Measurements from ENCODE around the gene KMT5C. TPM values are rescaled to one million over a fixed set of nuclear protein-coding genes. Genes with fewer than 3 reads are reported as not detected.

Gene KMT5C
- total RNA-seq, 4 donors from 2014 or later = 27.8 to 80.8 (median 31.3) TPM

DNA sequence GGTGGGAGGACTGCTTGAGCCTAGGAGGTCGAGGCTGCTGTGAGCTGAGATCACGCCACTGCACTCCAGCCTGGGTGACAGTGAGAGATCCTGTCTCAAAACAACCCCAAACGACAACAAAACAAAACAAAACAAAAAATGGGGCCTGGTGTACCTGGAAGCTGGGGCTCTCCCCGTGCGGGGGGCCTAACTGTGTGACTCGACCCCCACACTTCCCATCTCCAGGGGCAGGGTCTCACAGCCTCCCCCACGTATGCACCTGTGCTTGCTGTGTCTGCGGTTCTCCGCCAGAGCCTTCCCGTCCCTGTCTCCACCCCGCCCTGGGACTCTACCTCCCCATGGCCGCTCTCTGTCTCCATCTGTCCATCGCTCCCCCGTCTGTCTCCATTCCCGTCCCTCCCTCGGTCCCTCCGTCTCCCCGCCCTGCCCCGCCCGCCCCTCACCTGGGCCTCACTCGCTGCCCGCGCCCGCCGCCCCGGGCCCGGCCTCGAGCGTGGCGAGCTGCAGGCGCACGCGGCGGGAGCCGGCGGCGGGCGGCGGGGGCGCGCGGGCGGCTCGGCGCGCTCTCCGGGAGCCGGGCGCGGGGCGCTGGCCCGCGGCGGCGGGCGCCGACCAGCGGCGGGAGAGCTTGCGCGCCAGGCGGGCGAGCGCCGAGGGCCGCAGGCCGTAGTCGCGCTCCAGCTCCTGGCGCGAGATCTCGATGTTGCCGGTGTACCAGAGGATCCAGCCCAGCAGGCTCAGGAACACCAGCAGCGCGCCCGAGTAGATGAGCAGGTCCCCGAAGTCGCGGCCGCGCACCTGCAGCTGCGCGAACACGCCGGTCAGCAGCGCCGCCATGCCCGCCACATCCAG lies 43.8 kb downstream of the KMT5C start:
- in situ Hi-C loops (cut with MboI; ENCODE audit: low pct_ligation_motif_present in 1 of 4, low pct_unique_long_range_greater_than_20kb in 1 of 4, low sequenced_read_pairs in 3 of 4) (loop anchor here in 1 of 4 donors (25.0 kb wide), 1 partner anchor 96 kb away; the partner anchor contains the start of genes BRSK1 and HSPBP1), intact Hi-C loops (cut with DNase I; ENCODE audit: low total_unique reads) (loop anchor here (5.0 to 10.0 kb wide), 2 partner anchors 81 to 271 kb away; partner anchors contain the start of gene U2AF2)
- Histone ChIP-seq H3K4me3 (peak overlapping the region; percentile 40 to 93 (median 78)), H3K4me1 (peaks cover 28 to 42% (median 40%) of the 10 kb centered on the region in 4 donors), H3K36me3 (peaks cover 0 to 4% (median 0%) of the 10 kb centered on the region in 4 donors), H3K27me3 (no peaks in the 10 kb centered on the region), H3K27ac (peak overlapping the region; percentile 94 to 99 (median 96)), H3K9me3 (no peaks in the 10 kb centered on the region)
- TF ChIP-seq EP300 (IDR thresholded peaks at IDR 0.05; ENCODE audit: low read depth) (no peak), POLR2AphosphoS5 (IDR thresholded peaks at IDR 0.05) (peak in 1 of 3 donors; percentile 5), CTCF (IDR thresholded peaks at IDR 0.05) (peak in 1 of 5 experiments; percentile 25), POLR2A (IDR thresholded peaks at IDR 0.05) (no peak)
- WGBS, 2 donors (ENCODE audit: low coverage in 1 of 2) = 4% methylated on average over 11 to 55 of the region's 88 CpGs
- DNase-seq = peak; percentile 61

DNA sequence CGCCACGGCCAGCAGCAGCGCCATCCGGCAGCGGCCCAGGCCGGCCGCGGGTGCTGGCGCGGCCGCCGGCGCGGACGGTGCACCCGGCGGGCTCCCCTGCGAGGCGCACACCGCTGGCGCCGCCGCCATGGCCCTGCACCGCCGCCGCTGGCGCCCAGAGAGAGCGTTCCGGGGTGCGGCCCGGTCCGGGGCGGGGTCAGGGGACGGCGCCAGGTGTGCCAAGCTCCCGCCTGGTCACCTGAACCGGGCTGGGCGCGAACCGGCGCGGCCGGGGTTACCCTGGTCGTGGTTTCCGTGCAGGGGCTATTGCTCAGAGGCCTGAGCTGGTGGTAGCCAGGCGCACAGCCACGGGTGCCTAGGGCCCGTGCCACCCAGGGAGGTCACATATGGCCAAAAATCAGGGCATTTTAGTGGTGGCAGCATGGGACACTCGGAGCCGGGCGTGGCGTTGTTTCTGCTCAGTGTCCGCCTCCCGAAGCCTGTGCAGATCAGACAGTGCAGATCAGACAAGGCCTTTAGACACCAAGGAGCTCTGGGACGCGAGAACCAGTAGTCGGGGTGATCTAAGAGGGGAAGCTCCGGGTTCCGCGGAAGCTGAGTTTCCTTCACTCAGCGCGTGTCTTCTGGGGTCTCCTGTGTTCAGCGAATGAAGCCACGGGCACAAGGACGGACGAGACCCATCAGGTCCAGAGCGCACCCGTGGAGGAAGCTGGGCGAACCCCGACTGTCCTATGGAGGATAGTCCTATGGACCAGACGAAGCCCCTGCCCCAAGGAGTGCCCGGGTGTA lies 44.6 kb downstream of the KMT5C start, which contains the start of gene TMEM238:
TMEM238 (minus strand) TSS at position 162 of the 789 bp plus-strand sequence; CDS start at position 129, 33 bp downstream.
- peak; percentile 25 to 66 (median 39) for TF ChIP-seq POLR2AphosphoS5 (IDR thresholded peaks at IDR 0.05)
- TF ChIP-seq POLR2A (IDR thresholded peaks at IDR 0.05) = peak; percentile 64
- no peak for TF ChIP-seq EP300 (IDR thresholded peaks at IDR 0.05; ENCODE audit: low read depth)
- no peak for TF ChIP-seq CTCF (IDR thresholded peaks at IDR 0.05)
- H3K4me3 ChIP-seq = peak within 1 kb of the TSS; percentile 40 to 93 (median 78)
- H3K36me3 ChIP-seq = peaks cover 0 to 6% (median 0%) of the 10 kb centered on the region in 4 donors
- in situ Hi-C loops (cut with MboI; ENCODE audit: low pct_ligation_motif_present in 1 of 4, low pct_unique_long_range_greater_than_20kb in 1 of 4, low sequenced_read_pairs in 3 of 4) (loop anchor here in 1 of 4 donors (25.0 kb wide), 1 partner anchor 97 kb away; the partner anchor contains the start of genes BRSK1 and HSPBP1), intact Hi-C loops (cut with DNase I; ENCODE audit: low total_unique reads) (loop anchor here (5.0 to 10.0 kb wide), 2 partner anchors 82 to 270 kb away; partner anchors contain the start of gene U2AF2)
- no peaks in the 10 kb centered on the region for H3K27me3 ChIP-seq
- peaks cover 33 to 50% (median 44%) of the 10 kb centered on the region in 4 donors for H3K4me1 ChIP-seq
- H3K9me3 ChIP-seq = no peaks in the 10 kb centered on the region
- H3K27ac ChIP-seq = peak within 1 kb of the TSS; percentile 94 to 99 (median 96)
- DNase-seq = peak; percentile 84
- WGBS, 2 donors (ENCODE audit: low coverage in 1 of 2) = 13% methylated on average over 32 of the region's 72 CpGs; no CpG with 5 or more reads in 1 of the 2 donors

DNA sequence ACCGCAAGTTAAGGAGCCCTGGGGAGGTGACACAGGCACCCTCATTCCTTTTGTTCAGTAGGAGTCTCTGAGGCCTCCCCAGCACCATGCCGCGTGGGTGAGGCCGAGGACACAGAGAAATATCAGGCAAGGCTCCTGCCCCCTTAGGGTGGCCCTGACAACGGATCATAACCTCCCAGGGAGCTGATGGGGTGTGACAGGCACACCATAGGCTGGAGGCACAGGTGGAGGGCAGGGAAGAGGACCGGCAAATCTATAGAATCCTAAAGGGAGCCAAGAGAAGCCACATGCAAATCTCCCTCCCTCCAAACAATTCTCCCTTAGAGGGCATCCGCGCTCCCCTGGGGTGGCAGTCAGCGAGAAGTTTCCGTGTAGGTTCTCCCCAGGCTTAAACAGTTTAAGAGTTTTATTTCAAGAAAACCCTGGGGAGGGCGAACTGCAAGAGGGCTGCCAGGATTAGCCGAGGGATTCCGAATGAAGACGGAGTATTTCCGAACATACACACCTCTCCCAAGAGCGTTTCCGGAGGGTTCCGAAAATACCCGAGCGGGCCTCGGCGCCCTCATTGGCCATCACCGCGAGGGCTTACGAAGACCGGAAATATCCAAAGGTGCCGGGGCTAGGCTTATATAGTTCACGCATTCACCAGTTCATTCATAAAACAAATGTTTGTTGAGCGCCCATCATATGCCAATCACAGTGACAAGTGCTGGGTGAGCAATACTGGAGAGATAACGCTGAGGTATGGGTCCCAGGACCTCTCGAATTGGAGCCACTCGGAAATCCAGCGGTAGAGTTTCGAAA lies 45.4 kb downstream of the KMT5C start:
- Histone ChIP-seq H3K4me3 (peak overlapping the region; percentile 12 to 93 (median 78)), H3K27ac (peak overlapping the region; percentile 94 to 99 (median 96)), H3K36me3 (peaks cover 0 to 6% (median 0%) of the 10 kb centered on the region in 4 donors), H3K4me1 (peaks cover 33 to 54% (median 44%) of the 10 kb centered on the region in 4 donors), H3K27me3 (no peaks in the 10 kb centered on the region), H3K9me3 (no peaks in the 10 kb centered on the region)
- WGBS, 2 donors (ENCODE audit: low coverage in 1 of 2) = 5% methylated on average over 34 of the region's 34 CpGs; no CpG with 5 or more reads in 1 of the 2 donors
- no peak for TF ChIP-seq CTCF (IDR thresholded peaks at IDR 0.05)
- no peak for TF ChIP-seq POLR2A (IDR thresholded peaks at IDR 0.05)
- peak; percentile 6 to 52 (median 43) for TF ChIP-seq POLR2AphosphoS5 (IDR thresholded peaks at IDR 0.05)
- intact Hi-C loops (cut with DNase I; ENCODE audit: low total_unique reads) (loop anchor here (5.0 to 10.0 kb wide), 2 partner anchors 83 to 270 kb away; partner anchors contain the start of gene U2AF2), in situ Hi-C loops (cut with MboI; ENCODE audit: low pct_ligation_motif_present in 1 of 4, low pct_unique_long_range_greater_than_20kb in 1 of 4, low sequenced_read_pairs in 3 of 4) (loop anchor here in 1 of 4 donors (25.0 kb wide), 1 partner anchor 98 kb away; the partner anchor contains the start of genes BRSK1 and HSPBP1)
- DNase-seq = peak; percentile 96
